Lung (tissue), 12 donors: ENCODE results near the gene DHX58. TPM values are rescaled to one million over a fixed set of nuclear protein-coding genes. Genes with fewer than 3 reads are reported as not detected.
A peak's percentile ranks its signal among the peaks of the same experiment; 100 is the strongest.

ENCODE experiments used
- ATAC-seq: fragments of 200-7000 bp; cut with Tn5 transposase; one replicate; pipeline ENCODE4 v1.9.1; 2020; ENCODE audit warnings: moderate number of reproducible peaks; ENCODE audit not compliant: insufficient read depth, low FRiP score
- DNase-seq, 3 donors: peaks; one replicate each; pipeline ENCODE4 v3.0.0-alpha.2; 2013 to 2017
- H3K27ac ChIP-seq, 2 donors: one replicate each; pipeline ENCODE4 v1.5.1; 2013; ENCODE audit warnings: mild to moderate bottlenecking in 2 of 2, moderate library complexity in 2 of 2, control low read depth in 1 of 2, inconsistent platforms in 1 of 2, low read depth in 1 of 2, low read length in 1 of 2
- H3K27me3 ChIP-seq, 3 donors: one replicate each; pipeline ENCODE4 v1.5.1; 2013; ENCODE audit warnings: low read length in 2 of 3; ENCODE audit not compliant: control insufficient read depth in 3 of 3, insufficient read depth in 3 of 3
- H3K36me3 ChIP-seq, 4 donors: one replicate each; pipeline ENCODE4 v1.5.1; 2013; ENCODE audit warnings: low read length in 4 of 4, mild to moderate bottlenecking in 1 of 4, moderate library complexity in 1 of 4; ENCODE audit not compliant: control insufficient read depth in 4 of 4, insufficient read depth in 4 of 4
- H3K4me1 ChIP-seq, 5 donors: one replicate each; pipeline ENCODE4 v1.5.1; 2013; ENCODE audit warnings: low read length in 5 of 5, mild to moderate bottlenecking in 2 of 5, moderate library complexity in 1 of 5; ENCODE audit not compliant: control insufficient read depth in 5 of 5, insufficient read depth in 5 of 5
- H3K4me3 ChIP-seq: one replicate; pipeline ENCODE4 v1.5.1; 2013; ENCODE audit warnings: mild to moderate bottlenecking, control low read depth, moderate library complexity
- H3K9ac ChIP-seq, 2 donors: one replicate each; pipeline ENCODE4 v1.5.1; 2013; ENCODE audit warnings: low read length in 2 of 2, control low read depth in 1 of 2; ENCODE audit not compliant: insufficient read depth in 1 of 2
- H3K9me3 ChIP-seq, 4 donors: one replicate each; pipeline ENCODE4 v1.5.1; 2013; ENCODE audit warnings: low read length in 3 of 4, mild to moderate bottlenecking in 1 of 4, moderate library complexity in 1 of 4; ENCODE audit not compliant: control insufficient read depth in 4 of 4, insufficient read depth in 3 of 4
- WGBS, 2 donors: extraction: QIAGEN DNeasy Blood & Tissue Kit; methylation state at CpG; one replicate each; pipeline ENCODE4 v1.1.7; 2013; 5-methylcytosine and 5-hydroxymethylcytosine counted together
- polyA plus RNA-seq, 2 donors: library from polyadenylated mRNA; stranded (reverse); fragments of 200-250 nt; gene quantifications; one replicate each; pipeline ENCODE4 v1.2.1, GENCODE V29; 2013
- total RNA-seq, 2 donors: library from RNA; depleted of rRNA in 1 of 2; stranded (reverse); fragments of >200 nt in 1 of 2; gene quantifications; one replicate each; pipeline ENCODE4 v1.2.1, GENCODE V29; 2014 to 2021
- TF ChIP-seq, protein P1 (sequence below): IDR thresholded peaks from 2 replicates; pipeline ENCODE4 v1.5.1; 2012; ENCODE audit warnings: mild to moderate bottlenecking; ENCODE audit errors: control extremely low read depth, extremely low read depth
- donor health status: control.
- donor health status: control.
- donor health status: Bipolar disorder and iron deficiency.
- donor health status: healthy.
- donor health status: DM: yes; HTN: yes; CAD: no.

DHX58 gene
- total and polyA plus RNA-seq, 4 donors, result 14.7 to 35.1 (median 25.8) TPM

DNA sequence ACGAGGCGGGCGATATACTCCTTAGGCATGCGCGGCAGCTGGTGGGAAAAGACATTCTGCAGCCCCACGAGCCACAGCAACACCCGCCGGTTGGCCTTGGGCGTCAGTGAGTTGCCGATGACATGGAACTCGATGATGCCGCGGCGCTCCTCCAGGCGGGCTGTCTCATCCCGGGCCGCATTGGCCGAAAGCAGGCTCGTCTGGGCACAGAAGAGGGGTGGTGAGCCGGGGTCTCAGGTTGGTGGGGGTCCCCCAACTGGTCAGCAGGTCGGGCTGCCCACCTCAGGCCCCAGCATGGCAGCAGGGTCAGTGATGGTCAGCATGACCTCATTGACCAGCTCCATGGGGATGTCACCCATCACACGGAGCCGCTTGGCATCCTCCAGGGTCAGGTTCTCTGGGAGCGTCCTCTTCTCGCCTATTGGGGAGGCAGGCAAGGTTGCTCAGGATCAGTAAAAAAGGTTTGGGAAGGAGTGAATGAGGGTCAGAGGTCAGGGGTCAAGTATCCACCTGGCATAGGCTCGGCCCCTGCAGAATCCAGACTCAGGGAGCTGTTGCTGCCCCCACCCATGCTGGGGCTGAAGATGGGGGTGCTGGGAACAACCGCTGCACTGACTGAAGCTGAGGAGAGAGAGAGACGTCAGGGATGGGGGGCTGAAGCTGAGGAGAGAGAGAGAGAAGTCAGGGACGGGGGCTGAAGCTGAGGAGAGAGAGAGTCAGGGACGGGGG, 5.0 kb upstream of the DHX58 start:
- DNase-seq, result no peak
- WGBS, 2 donors, result 89 to 92% methylated on average over 29 to 30 of the region's 30 CpGs
- ATAC-seq, result no peak
- Histone ChIP-seq H3K4me1 (peaks cover 2 to 18% (median 8%) of the 10 kb centered on the region in 5 donors), H3K9ac (no peak overlapping the region), H3K27me3 (no peaks in the 10 kb centered on the region), H3K27ac (no peak overlapping the region), H3K9me3 (no peaks in the 10 kb centered on the region), H3K4me3 (no peak overlapping the region), H3K36me3 (peaks cover 0 to 22% (median 15%) of the 10 kb centered on the region in 4 donors)
- TF ChIP-seq, protein P1, sequence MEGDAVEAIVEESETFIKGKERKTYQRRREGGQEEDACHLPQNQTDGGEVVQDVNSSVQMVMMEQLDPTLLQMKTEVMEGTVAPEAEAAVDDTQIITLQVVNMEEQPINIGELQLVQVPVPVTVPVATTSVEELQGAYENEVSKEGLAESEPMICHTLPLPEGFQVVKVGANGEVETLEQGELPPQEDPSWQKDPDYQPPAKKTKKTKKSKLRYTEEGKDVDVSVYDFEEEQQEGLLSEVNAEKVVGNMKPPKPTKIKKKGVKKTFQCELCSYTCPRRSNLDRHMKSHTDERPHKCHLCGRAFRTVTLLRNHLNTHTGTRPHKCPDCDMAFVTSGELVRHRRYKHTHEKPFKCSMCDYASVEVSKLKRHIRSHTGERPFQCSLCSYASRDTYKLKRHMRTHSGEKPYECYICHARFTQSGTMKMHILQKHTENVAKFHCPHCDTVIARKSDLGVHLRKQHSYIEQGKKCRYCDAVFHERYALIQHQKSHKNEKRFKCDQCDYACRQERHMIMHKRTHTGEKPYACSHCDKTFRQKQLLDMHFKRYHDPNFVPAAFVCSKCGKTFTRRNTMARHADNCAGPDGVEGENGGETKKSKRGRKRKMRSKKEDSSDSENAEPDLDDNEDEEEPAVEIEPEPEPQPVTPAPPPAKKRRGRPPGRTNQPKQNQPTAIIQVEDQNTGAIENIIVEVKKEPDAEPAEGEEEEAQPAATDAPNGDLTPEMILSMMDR, result no peak

DNA sequence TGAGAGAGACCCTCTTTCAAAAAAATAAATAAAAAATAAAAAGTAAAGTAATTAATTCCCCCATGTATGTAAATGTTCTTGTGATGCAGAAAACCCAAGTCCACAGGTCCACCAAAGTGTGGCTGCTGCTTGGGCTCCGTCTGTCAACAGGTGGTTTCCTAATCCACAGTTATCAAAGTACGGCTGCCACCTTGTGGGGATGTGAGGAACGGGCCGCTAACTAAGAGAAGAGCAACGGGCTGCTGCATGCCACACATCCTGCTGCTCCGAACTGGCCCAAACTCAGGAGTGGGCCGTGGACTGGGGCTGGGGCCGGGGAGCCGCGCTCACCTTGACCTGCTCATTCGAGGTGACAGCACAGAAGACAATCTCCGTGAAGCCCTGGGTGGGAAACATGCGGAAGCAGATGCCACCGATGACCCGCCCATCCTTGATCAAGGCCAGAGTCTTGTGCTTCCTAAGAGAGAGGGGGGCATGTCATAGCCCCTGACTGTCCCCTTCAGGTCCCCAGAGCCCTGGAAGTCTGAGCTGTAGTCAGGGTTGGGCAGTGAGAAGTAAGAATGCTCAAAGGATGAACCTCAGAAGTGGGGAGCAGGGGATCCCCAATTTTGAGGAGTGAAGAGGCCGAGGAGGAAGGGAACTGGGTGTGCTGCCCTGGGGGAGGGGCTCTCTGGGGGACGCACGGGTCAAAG, 4.3 kb upstream of the DHX58 start:
- peaks cover 0 to 22% (median 15%) of the 10 kb centered on the region in 4 donors for H3K36me3 ChIP-seq
- DNase-seq, result peak; percentile 79 to 84 (median 82)
- TF ChIP-seq, protein P1, result peak; percentile 85
- ATAC-seq, result no peak
- no peaks in the 10 kb centered on the region for H3K9me3 ChIP-seq
- no peak overlapping the region for H3K27ac ChIP-seq
- H3K4me3 ChIP-seq, result no peak overlapping the region
- no peaks in the 10 kb centered on the region for H3K27me3 ChIP-seq
- H3K9ac ChIP-seq, result no peak overlapping the region
- 38 to 44% methylated on average over 18 of the region's 18 CpGs for WGBS, 2 donors
- H3K4me1 ChIP-seq, result peaks cover 2 to 21% (median 6%) of the 10 kb centered on the region in 5 donors

DNA sequence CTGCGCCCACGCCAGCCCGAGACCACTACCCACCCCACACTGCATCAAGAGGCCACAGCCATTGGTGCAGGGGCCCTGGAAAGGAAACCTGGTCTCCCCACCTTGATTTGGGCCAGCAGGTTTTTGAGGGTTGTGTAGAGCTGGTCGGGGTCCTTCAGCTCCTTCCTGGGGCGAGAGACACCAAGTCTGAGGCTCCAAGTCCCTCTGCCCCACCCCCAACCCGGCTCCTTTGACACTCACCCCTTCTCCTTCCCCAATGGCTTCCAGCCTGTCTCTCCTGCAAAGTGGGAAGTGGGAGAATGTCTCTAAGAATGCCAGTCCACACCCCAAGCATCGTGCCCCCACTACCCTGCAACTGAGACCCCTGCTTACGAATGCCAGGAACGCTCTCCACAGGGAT, 1.6 kb upstream of the DHX58 start:
- Histone ChIP-seq H3K9me3 (no peaks in the 10 kb centered on the region), H3K27me3 (no peaks in the 10 kb centered on the region), H3K4me1 (peaks cover 0 to 17% (median 6%) of the 10 kb centered on the region in 5 donors), H3K36me3 (peaks cover 0 to 22% (median 14%) of the 10 kb centered on the region in 4 donors), H3K27ac (no peak overlapping the region), H3K4me3 (no peak overlapping the region), H3K9ac (no peak overlapping the region)
- DNase-seq (no peak), ATAC-seq (no peak)
- WGBS, 2 donors, result 93 to 97% methylated on average over 9 of the region's 9 CpGs
- TF ChIP-seq, protein P1, result no peak
